Esophagus (tissue), 2 donors: ENCODE data around the gene MMADHC. TPM values are rescaled to one million over a fixed set of nuclear protein-coding genes. Genes with fewer than 3 reads are reported as not detected.

ENCODE experiments used
- H3K27ac ChIP-seq, 2 donors: one replicate each; pipeline ENCODE4 v1.5.1; 2013; ENCODE audit warnings: low read depth in 2 of 2, mild to moderate bottlenecking in 2 of 2, inconsistent platforms in 1 of 2, low read length in 1 of 2, moderate library complexity in 1 of 2
- H3K27me3 ChIP-seq, 2 donors: one replicate each; pipeline ENCODE4 v1.6.1; 2013; ENCODE audit warnings: low read length in 2 of 2, control low read depth in 1 of 2, mild to moderate bottlenecking in 1 of 2; ENCODE audit not compliant: insufficient read depth in 2 of 2, control insufficient read depth in 1 of 2
- H3K36me3 ChIP-seq, 2 donors: one replicate each; pipeline ENCODE4 v1.6.1; 2013; ENCODE audit warnings: low read length in 1 of 2; ENCODE audit not compliant: control insufficient read depth in 2 of 2, insufficient read depth in 2 of 2
- H3K4me1 ChIP-seq, 2 donors: one replicate each; pipeline ENCODE4 v1.6.1; 2013; ENCODE audit warnings: low read length in 1 of 2; ENCODE audit not compliant: control insufficient read depth in 2 of 2, insufficient read depth in 2 of 2
- H3K4me3 ChIP-seq, 2 donors: one replicate each; pipeline ENCODE4 v1.5.1; 2013; ENCODE audit warnings: low read length in 2 of 2, mild to moderate bottlenecking in 2 of 2, low read depth in 1 of 2, moderate library complexity in 1 of 2
- H3K9me3 ChIP-seq, 2 donors: one replicate each; pipeline ENCODE4 v1.6.1; 2013; ENCODE audit warnings: mild to moderate bottlenecking in 2 of 2, low read depth in 1 of 2, low read length in 1 of 2, moderate library complexity in 1 of 2; ENCODE audit not compliant: control insufficient read depth in 2 of 2, insufficient read depth in 1 of 2
- WGBS, 2 donors: extraction: QIAGEN DNeasy Blood & Tissue Kit; methylation state at CpG; one replicate each; pipeline ENCODE4 v1.1.7; 2013; 5-methylcytosine and 5-hydroxymethylcytosine counted together
- polyA plus RNA-seq, 2 donors: library from polyadenylated mRNA; stranded (reverse); fragments of 200-250 nt; gene quantifications; one replicate each; pipeline ENCODE4 v1.2.3, GENCODE V29; 2013
- donor health status: healthy with polysubstance abuse.
- donor health status: Bipolar disorder and iron deficiency.

Gene MMADHC
- 10 to 100 TPM; 41.0 to 89.3 TPM for polyA plus RNA-seq

- Histone ChIP-seq H3K4me1 (peaks cover 0 to 2% of the 10 kb centered on the region in 2 donors), H3K27ac (peak within 1 kb of the TSS; percentile 95 to 98), H3K36me3 (peaks cover 0 to 2% of the 10 kb centered on the region in 2 donors), H3K4me3 (peak within 1 kb of the TSS; percentile 87 to 98), H3K9me3 (no peaks in the 10 kb centered on the region), H3K27me3 (no peaks in the 10 kb centered on the region)
- WGBS, 2 donors = 0% methylated on average over 45 of the region's 45 CpGs
These were observed at the start of gene MMADHC for GRCh38 chr2:149587220-149587949. Gene MMADHC (minus strand): TSS chr2:149587775. CDS start chr2:149587097, 678 bp downstream.

- no peaks in the 10 kb centered on the region for H3K4me1 ChIP-seq
- no peaks in the 10 kb centered on the region for H3K9me3 ChIP-seq
- H3K27me3 ChIP-seq = no peaks in the 10 kb centered on the region
- no peaks in the 10 kb centered on the region for H3K36me3 ChIP-seq
- WGBS, 2 donors = 79 to 80% methylated on average over 5 of the region's 5 CpGs
- H3K27ac ChIP-seq = no peak overlapping the region
- no peak overlapping the region for H3K4me3 ChIP-seq
These were observed 46.5 kb upstream of the MMADHC start for GRCh38 chr2:149634103-149634502.

- H3K4me3 ChIP-seq = no peak overlapping the region
- no peaks in the 10 kb centered on the region for H3K36me3 ChIP-seq
- no peaks in the 10 kb centered on the region for H3K4me1 ChIP-seq
- no peak overlapping the region for H3K27ac ChIP-seq
- H3K27me3 ChIP-seq = no peaks in the 10 kb centered on the region
- no peaks in the 10 kb centered on the region for H3K9me3 ChIP-seq
- WGBS, 2 donors = 97 to 100% methylated on average over 1 of the region's 1 CpG
These were observed 42.9 kb upstream of the MMADHC start for GRCh38 chr2:149630445-149630844.

GRCh38 chr2:149629026-149629425 lies 41.5 kb upstream of the MMADHC start:
- Histone ChIP-seq H3K27ac (no peak overlapping the region), H3K4me1 (no peaks in the 10 kb centered on the region), H3K9me3 (no peaks in the 10 kb centered on the region), H3K36me3 (no peaks in the 10 kb centered on the region), H3K4me3 (no peak overlapping the region), H3K27me3 (no peaks in the 10 kb centered on the region)

GRCh38 chr2:149627111-149627801 lies 39.7 kb upstream of the MMADHC start:
- H3K4me3 ChIP-seq = no peak overlapping the region
- H3K27me3 ChIP-seq = no peaks in the 10 kb centered on the region
- H3K4me1 ChIP-seq = no peaks in the 10 kb centered on the region
- WGBS, 2 donors = 86 to 95% methylated on average over 1 of the region's 1 CpG
- no peaks in the 10 kb centered on the region for H3K36me3 ChIP-seq
- no peak overlapping the region for H3K27ac ChIP-seq
- H3K9me3 ChIP-seq = no peaks in the 10 kb centered on the region

GRCh38 chr2:149625671-149626070 lies 38.1 kb upstream of the MMADHC start:
- Histone ChIP-seq H3K36me3 (no peaks in the 10 kb centered on the region), H3K27me3 (no peaks in the 10 kb centered on the region), H3K9me3 (no peaks in the 10 kb centered on the region), H3K4me1 (no peaks in the 10 kb centered on the region), H3K27ac (no peak overlapping the region), H3K4me3 (no peak overlapping the region)
- 75 to 81% methylated on average over 2 of the region's 2 CpGs for WGBS, 2 donors

GRCh38 chr2:149625271-149625670 lies 37.7 kb upstream of the MMADHC start:
- H3K36me3 ChIP-seq = no peaks in the 10 kb centered on the region
- no peak overlapping the region for H3K4me3 ChIP-seq
- H3K27me3 ChIP-seq = no peaks in the 10 kb centered on the region
- WGBS, 2 donors = 93% methylated on average over 3 of the region's 3 CpGs
- H3K4me1 ChIP-seq = no peaks in the 10 kb centered on the region
- H3K27ac ChIP-seq = no peak overlapping the region
- no peaks in the 10 kb centered on the region for H3K9me3 ChIP-seq

- no peak overlapping the region for H3K4me3 ChIP-seq
- no peaks in the 10 kb centered on the region for H3K4me1 ChIP-seq
- H3K9me3 ChIP-seq = no peaks in the 10 kb centered on the region
- WGBS, 2 donors = 96% methylated on average over 1 of the region's 1 CpG
- no peaks in the 10 kb centered on the region for H3K36me3 ChIP-seq
- no peak overlapping the region for H3K27ac ChIP-seq
- H3K27me3 ChIP-seq = no peaks in the 10 kb centered on the region
These were observed 34.8 kb upstream of the MMADHC start for GRCh38 chr2:149622343-149622742.

- H3K4me1 ChIP-seq = no peaks in the 10 kb centered on the region
- no peaks in the 10 kb centered on the region for H3K27me3 ChIP-seq
- H3K27ac ChIP-seq = no peak overlapping the region
- no peaks in the 10 kb centered on the region for H3K9me3 ChIP-seq
- no peak overlapping the region for H3K4me3 ChIP-seq
- H3K36me3 ChIP-seq = no peaks in the 10 kb centered on the region
These were observed 29.9 kb upstream of the MMADHC start for GRCh38 chr2:149617476-149617875.
